ENCODE measurements around the gene TMEM52. TPM values are rescaled to one million over a fixed set of nuclear protein-coding genes. Genes with fewer than 3 reads are reported as not detected.
A peak's percentile ranks its signal among the peaks of the same experiment; 100 is the strongest.

Gene TMEM52
- total and polyA plus RNA-seq, 2 of the 13 experiments (the other 11 are each of a cell fraction or from before 2014, with no cell fraction given) = 13.2 to 18.7 TPM

DNA sequence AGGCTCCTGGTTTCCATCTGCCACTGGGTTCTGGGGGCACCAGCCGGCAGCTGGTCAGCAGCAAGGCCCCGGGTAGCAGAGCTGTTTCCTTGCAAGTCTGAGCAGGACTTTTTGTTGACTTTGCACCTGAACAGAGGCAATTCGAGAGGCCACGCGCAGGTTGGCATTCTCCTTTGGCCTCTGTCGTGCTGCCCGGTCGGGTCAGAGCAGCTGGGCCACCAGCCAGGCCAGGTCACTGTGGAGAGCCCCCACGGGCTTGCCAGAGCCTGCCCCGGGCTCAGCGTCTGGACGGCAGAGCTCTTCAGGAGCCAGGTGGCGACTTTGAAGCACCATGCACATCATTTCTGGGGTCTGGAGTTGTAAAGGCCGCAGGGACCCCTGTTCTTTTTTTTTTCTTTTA lies 28.4 kb upstream of the TMEM52 start (continued):
- TF ChIP-seq, protein P1, sequence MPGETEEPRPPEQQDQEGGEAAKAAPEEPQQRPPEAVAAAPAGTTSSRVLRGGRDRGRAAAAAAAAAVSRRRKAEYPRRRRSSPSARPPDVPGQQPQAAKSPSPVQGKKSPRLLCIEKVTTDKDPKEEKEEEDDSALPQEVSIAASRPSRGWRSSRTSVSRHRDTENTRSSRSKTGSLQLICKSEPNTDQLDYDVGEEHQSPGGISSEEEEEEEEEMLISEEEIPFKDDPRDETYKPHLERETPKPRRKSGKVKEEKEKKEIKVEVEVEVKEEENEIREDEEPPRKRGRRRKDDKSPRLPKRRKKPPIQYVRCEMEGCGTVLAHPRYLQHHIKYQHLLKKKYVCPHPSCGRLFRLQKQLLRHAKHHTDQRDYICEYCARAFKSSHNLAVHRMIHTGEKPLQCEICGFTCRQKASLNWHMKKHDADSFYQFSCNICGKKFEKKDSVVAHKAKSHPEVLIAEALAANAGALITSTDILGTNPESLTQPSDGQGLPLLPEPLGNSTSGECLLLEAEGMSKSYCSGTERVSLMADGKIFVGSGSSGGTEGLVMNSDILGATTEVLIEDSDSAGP (CRISPR knock-in tag; IDR thresholded peaks at IDR 0.05; ENCODE audit: borderline replicate concordance) = no peak
- TF ChIP-seq TMF1 (CRISPR knock-in tag; IDR thresholded peaks at IDR 0.05; ENCODE audit: low read depth) (no peak), ZC3H13 (CRISPR knock-in tag; IDR thresholded peaks at IDR 0.05) (peak; percentile 74), CHD4 (IDR thresholded peaks at IDR 0.05; ENCODE audit: borderline replicate concordance, low read length) (no peak), ZFX (CRISPR knock-in tag; IDR thresholded peaks at IDR 0.05; ENCODE audit: low read depth) (peak; percentile 15; the same call in 1 of the 2 replicates), MXD4 (CRISPR knock-in tag; IDR thresholded peaks at IDR 0.05) (no peak), ZNF768 (CRISPR knock-in tag; IDR thresholded peaks at IDR 0.05) (0 out of 2 replicates have a peak, but pooled peaks have one; percentile 24), HOXD1 (CRISPR knock-in tag; IDR thresholded peaks at IDR 0.05) (no peak), ZBTB1 (CRISPR knock-in tag; IDR thresholded peaks at IDR 0.05; ENCODE audit: borderline replicate concordance) (no peak)
- TF ChIP-seq, protein P2, sequence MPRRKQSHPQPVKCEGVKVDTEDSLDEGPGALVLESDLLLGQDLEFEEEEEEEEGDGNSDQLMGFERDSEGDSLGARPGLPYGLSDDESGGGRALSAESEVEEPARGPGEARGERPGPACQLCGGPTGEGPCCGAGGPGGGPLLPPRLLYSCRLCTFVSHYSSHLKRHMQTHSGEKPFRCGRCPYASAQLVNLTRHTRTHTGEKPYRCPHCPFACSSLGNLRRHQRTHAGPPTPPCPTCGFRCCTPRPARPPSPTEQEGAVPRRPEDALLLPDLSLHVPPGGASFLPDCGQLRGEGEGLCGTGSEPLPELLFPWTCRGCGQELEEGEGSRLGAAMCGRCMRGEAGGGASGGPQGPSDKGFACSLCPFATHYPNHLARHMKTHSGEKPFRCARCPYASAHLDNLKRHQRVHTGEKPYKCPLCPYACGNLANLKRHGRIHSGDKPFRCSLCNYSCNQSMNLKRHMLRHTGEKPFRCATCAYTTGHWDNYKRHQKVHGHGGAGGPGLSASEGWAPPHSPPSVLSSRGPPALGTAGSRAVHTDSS (CRISPR knock-in tag; conservative IDR thresholded peaks at IDR 0.05) = no peak

DNA sequence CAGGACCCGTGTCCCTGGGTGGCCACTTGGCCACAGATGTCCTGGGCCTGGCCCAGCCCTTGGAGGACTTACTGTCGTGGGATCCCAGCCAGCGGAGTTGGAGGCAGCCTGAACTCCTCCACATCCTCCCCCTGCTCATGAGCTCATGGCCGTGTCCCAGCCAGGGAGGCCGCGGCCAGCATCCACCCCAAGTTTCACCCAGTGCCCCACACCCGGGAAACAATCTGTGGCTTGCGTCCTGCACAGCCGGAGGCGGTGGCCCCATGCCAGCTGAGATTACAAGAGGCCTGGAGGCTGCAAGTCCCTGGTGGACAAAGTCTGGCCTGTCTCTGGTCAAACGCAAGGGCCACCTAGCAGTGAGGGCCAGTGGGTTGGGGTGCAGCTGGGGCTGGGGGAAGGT lies 27.5 kb upstream of the TMEM52 start:
- TF ChIP-seq ZC3H13 (CRISPR knock-in tag; IDR thresholded peaks at IDR 0.05) = peak; percentile 35; the same call in 1 of the 2 replicates
- no peak for TF ChIP-seq ZIK1 (CRISPR knock-in tag; IDR thresholded peaks at IDR 0.05; ENCODE audit: borderline replicate concordance, low read depth)
- TF ChIP-seq POLR2AphosphoS5 (IDR thresholded peaks at IDR 0.05; ENCODE audit: low read depth, low read length) = 0 out of 2 replicates have a peak, but pooled peaks have one; percentile 11
- no peak for TF ChIP-seq NFRKB (IDR thresholded peaks at IDR 0.05)
- TF ChIP-seq, protein P3, sequence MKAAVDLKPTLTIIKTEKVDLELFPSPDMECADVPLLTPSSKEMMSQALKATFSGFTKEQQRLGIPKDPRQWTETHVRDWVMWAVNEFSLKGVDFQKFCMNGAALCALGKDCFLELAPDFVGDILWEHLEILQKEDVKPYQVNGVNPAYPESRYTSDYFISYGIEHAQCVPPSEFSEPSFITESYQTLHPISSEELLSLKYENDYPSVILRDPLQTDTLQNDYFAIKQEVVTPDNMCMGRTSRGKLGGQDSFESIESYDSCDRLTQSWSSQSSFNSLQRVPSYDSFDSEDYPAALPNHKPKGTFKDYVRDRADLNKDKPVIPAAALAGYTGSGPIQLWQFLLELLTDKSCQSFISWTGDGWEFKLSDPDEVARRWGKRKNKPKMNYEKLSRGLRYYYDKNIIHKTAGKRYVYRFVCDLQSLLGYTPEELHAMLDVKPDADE (CRISPR knock-in tag; IDR thresholded peaks at IDR 0.05) = no peak
- no peak for DNase-seq (ENCODE audit: low spot score)
- Histone ChIP-seq H4K20me1 (ENCODE audit: insufficient read depth, low read length) (0 out of 2 replicates have a peak, but pooled peaks cover 3% of the 10 kb centered on the region), H3K36me3 (replicated peaks in 1 of 2; ENCODE audit: control insufficient read depth in 1 of 2, insufficient read depth in 2 of 2, low read length in 2 of 2) (no peaks in the 10 kb centered on the region), H3K27ac (ENCODE audit: extremely low read length, insufficient read depth, low read length) (no peak overlapping the region), H3K4me1 (ENCODE audit: insufficient read depth, low read length) (peaks cover 61% of the 10 kb centered on the region), H3K9me3 (ENCODE audit: low read length) (no peaks in the 10 kb centered on the region), H3K4me3 (replicated peaks in 1 of 3; ENCODE audit: insufficient read depth in 1 of 3, low read depth in 2 of 3, low read length in 3 of 3) (no peak overlapping the region; a peak in 1 of 6 replicates), H3K27me3 (ENCODE audit: control insufficient read depth in 1 of 2, insufficient read depth in 2 of 2, low read length in 2 of 2) (no peaks in the 10 kb centered on the region), H2AFZ (ENCODE audit: low read length) (no peak overlapping the region), H3K4me2 (ENCODE audit: low read depth, low read length) (no peak overlapping the region), H3K9ac (ENCODE audit: insufficient read depth, low read depth, low read length) (no peak overlapping the region), H3K79me2 (ENCODE audit: insufficient read depth, low read length) (peaks cover 13% of the 10 kb centered on the region)
- no TSS peak for BruUV-seq (replicated peaks)
- FAIRE-seq = no peak
- ATAC-seq = no peak
- WGBS (ENCODE audit: low lambda C conversion rate) = 17% methylated on average over 1 of the region's 11 CpGs
- in situ Hi-C loops (cut with HindIII; ENCODE audit: extremely low pct_ligation_motif_present, low pct_unique_long_range_greater_than_20kb) (no loop called here), intact Hi-C loops (cut with micrococcal nuclease; ENCODE audit: unreplicated experiment) (no loop called here)
- CTCF ChIA-PET (ENCODE audit: low intra/inter-chr PET ratio, low total read pairs) = no interaction called here
- POLR2A ChIA-PET = interaction anchor here (2.2 kb wide), 1 partner anchor 10 kb away, joined by 5 read pairs; no protein-coding TSS in a partner anchor
